IPS-18c (cell line): ENCODE results near the gene IL21.
"Not testable (repeated sequence)": the region's sequence is repeated elsewhere in the genome, so short reads cannot be mapped to it uniquely, and the experiment has no call there.

Source experiments
- H3K4me3 ChIP-seq: 2 replicates; pipeline ENCODE4 v1.7.0; 2013; ENCODE audit warnings: low read depth, mild to moderate bottlenecking, low read length, moderate library complexity; ENCODE audit not compliant: insufficient read depth
- H3K9me3 ChIP-seq: one replicate; pipeline ENCODE4 v1.6.1; 2013; ENCODE audit warnings: mild to moderate bottlenecking, low read length, moderate library complexity; ENCODE audit not compliant: control insufficient read depth, insufficient read depth

The IL21 gene

GRCh38 chr4:122621016-122621507 lies at the start of gene IL21:
Gene IL21, minus strand, starts transcription at chr4:122621066. Its CDS starts 55 bp downstream, at chr4:122621011.
- no peaks in the 10 kb centered on the region for H3K9me3 ChIP-seq
- H3K4me3 ChIP-seq, result no peak within 1 kb of the TSS

GRCh38 chr4:122669911-122670738 lies 49.3 kb upstream of the IL21 start:
- Histone ChIP-seq H3K9me3 (no peaks in the 10 kb centered on the region), H3K4me3 (no peak overlapping the region)

GRCh38 chr4:122668241-122668640 lies 47.4 kb upstream of the IL21 start:
- Histone ChIP-seq H3K4me3 (no peak overlapping the region), H3K9me3 (no peaks in the 10 kb centered on the region)

- H3K4me3 ChIP-seq, result no peak overlapping the region
These were observed 45.8 kb upstream of the IL21 start for GRCh38 chr4:122666527-122667245.

DNA sequence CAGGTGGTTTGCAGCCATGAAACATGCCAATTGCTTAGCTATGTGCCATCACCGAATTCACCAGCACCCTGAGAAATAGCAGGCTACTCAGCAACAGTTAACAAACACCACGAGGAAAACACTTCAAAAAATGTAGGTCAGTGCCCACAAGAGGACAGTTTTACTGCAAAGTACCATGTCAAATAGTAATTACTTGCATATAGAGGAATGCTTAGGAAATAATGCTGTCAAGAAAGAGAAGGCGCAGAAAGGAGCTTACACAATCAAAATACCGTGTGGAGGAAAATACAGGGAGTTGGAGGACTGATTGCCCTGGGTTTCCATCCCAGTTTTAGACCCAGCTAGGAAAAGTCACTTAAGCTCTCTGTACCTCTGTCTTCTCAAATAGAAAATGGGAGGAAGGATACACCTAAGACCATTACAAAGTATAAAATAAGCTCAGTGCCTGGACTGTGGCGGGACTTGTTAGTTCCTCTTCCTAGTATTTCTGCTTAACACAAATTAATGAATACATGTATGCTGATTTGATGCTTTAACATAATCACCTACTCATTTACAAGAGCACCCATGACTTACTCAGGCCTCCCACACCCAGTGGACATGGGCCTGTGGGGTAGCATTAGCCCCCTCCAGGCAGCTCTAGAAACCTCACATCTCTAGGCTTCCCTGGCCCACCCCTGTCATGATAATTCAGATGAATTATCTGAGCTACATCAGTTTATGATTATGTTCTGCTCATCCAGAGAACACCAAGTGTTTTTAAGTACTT lies 44.5 kb upstream of the IL21 start:
- Histone ChIP-seq H3K4me3 (no peak overlapping the region), H3K9me3 (no peaks in the 10 kb centered on the region)

More at GRCh38 chr4:122666527-122667245, 45.8 kb upstream of the IL21 start:
- H3K9me3 ChIP-seq, result no peaks in the 10 kb centered on the region

- Histone ChIP-seq H3K9me3 (no peaks in the 10 kb centered on the region), H3K4me3 (no peak overlapping the region)
These were observed 43.1 kb upstream of the IL21 start for GRCh38 chr4:122663814-122664610.

GRCh38 chr4:122663291-122663690 lies 42.4 kb upstream of the IL21 start:
- Histone ChIP-seq H3K9me3 (no peaks in the 10 kb centered on the region), H3K4me3 (no peak overlapping the region)

DNA sequence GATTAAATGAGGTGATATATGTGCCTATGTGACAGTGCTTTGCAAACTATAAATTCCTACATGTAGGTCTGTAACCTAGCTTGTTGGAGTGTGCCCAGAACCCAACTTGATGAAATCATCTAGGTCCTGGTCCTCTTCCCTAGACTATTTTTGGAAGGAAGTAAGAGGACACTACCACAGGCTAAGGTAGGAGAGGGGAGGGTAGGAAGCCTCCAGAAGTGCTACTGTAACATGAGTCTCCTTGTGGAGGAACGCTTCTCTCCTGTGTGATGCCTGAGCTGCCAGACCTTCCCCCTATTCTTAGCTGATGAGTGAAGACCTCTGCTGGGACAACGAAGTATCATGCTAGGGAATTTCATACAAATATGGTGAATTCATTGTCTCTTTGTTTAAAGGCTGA lies 41.8 kb upstream of the IL21 start:
- H3K4me3 ChIP-seq, result no peak overlapping the region
- H3K9me3 ChIP-seq, result no peaks in the 10 kb centered on the region

GRCh38 chr4:122661176-122662160 lies 40.6 kb upstream of the IL21 start:
- Histone ChIP-seq H3K4me3 (no peak overlapping the region), H3K9me3 (no peaks in the 10 kb centered on the region)

DNA sequence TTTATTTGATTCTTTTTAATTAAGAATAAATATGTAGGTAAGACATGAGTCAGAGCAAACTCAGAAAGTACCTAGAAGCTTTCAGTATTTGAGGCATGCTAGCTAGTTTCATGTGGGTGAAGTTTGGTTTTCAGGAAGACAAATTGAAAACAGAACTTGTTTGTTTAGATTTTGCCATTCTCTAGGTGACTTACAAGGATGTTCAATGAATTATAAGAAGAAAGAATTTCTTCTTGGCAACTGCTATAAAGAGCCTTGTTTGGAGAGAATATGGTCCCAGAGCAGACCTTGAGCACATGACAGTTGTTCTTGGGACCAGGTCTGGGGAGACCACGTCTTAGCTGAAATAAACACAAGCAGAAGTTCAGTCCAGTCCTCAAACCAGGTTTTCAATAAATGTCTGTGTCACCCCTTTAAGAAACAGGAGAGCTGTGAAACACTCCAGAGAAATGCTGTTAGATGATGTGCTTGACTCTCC lies 38.0 kb upstream of the IL21 start:
- Histone ChIP-seq H3K9me3 (no peaks in the 10 kb centered on the region), H3K4me3 (no peak overlapping the region)

DNA sequence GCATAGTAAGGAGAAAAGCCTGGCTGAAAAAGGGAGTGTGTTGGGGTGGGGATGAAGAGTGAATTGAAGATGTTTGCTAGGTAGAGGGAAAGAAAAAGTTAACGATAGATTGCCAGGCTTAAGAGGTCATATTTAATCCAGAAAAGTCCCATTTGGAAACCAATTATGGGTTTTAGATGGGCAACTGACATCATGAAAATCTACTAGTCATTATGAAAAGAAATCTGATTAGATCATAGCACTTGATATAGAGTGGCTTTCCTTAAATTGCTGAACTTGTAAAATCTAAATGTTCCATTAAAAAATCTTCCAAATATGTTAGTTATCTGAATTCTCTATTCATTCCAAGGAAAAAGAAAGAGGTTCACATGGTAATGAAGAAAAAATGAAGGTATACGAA lies 37.5 kb upstream of the IL21 start:
- no peaks in the 10 kb centered on the region for H3K9me3 ChIP-seq
- no peak overlapping the region for H3K4me3 ChIP-seq

- no peak overlapping the region for H3K4me3 ChIP-seq
- no peaks in the 10 kb centered on the region for H3K9me3 ChIP-seq
These were observed 36.7 kb upstream of the IL21 start for GRCh38 chr4:122657553-122657952.

- H3K4me3 ChIP-seq, H3K9me3 ChIP-seq: not testable (repeated sequence)
These were observed 35.7 kb upstream of the IL21 start for GRCh38 chr4:122656583-122656982.

GRCh38 chr4:122652379-122652778 lies 31.5 kb upstream of the IL21 start:
- no peaks in the 10 kb centered on the region for H3K9me3 ChIP-seq
- no peak overlapping the region for H3K4me3 ChIP-seq

DNA sequence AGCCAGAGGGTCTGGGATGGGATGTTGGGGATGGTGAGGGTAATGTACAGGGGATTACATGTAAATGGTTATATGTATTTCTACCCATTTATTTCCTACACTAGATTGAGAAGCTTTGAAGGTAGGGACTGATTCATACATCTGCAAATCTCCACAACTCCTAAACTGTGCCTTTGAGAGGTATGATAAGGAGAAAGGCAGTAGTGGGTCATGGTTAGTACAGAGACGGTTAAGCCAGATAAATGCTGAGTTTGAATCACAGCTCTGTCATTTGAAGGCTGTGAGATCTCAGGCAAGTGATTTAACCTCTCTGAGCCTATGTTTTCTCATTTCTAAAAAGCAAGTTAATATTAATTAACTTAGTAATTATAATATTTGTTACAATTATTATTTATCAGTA lies 29.3 kb upstream of the IL21 start:
- Histone ChIP-seq H3K4me3 (no peak overlapping the region), H3K9me3 (no peaks in the 10 kb centered on the region)

GRCh38 chr4:122647656-122648055 lies 26.8 kb upstream of the IL21 start:
- Histone ChIP-seq H3K4me3 (no peak overlapping the region), H3K9me3 (no peaks in the 10 kb centered on the region)
